ENCODE measurements around the gene TAS2R14. TPM values are rescaled to one million over a fixed set of nuclear protein-coding genes. Genes with fewer than 3 reads are reported as not detected.

TAS2R14 gene
- polyA plus RNA-seq, 2 of the 4 experiments (the other 2 are of a cell fraction) = 0.80 to 4.1 TPM

DNA sequence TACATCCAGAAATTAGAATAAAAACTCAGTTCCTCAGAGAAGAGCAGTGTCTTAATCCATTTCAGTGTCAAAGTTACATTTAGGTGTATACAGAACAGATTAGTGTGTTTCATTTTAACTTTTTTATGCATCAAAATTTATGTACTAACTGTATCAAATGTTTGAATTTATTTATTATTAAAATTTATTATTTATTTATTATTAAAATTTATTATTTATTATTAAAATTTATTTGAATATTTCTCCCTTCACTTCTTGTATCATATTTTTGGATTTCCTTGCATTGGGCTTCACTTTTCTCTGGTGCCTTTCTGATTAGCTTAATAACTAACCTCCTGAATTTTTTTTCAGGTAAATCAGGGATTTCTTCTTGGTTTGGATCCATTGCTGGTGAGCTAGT is 2.3 kb upstream of the TAS2R14 start (continued):
- TF ChIP-seq, protein P1, sequence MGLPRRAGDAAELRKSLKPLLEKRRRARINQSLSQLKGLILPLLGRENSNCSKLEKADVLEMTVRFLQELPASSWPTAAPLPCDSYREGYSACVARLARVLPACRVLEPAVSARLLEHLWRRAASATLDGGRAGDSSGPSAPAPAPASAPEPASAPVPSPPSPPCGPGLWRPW (IDR thresholded peaks at IDR 0.05) = no peak

DNA sequence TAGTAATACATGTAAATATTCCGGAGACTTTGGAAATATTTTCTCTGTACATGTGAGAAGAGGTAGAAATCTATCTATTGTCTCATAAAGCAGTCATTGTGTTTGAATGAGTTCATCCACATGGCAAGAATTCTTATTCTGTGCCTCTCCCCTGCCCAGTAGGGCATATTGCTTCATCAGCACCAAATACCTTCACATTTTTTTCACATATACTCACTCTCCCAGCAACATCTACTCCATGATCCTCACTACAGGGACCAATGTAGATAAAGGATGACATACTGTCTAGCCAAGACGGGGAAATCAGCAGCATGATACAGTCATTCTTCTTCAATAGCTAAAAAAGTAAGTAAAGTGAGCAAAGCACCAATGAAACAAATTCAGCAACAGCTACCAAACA is 1.3 kb upstream of the TAS2R14 start:
- CTCF ChIA-PET = no interaction called here
- POLR2A ChIA-PET = no interaction called here
- no peak overlapping the region for H3K27ac ChIP-seq
- peak; percentile 4 to 65 for DNase-seq (ENCODE audit: low read depth in 1 of 2, low spot score in 1 of 2)
- 78% methylated on average over 2 of the region's 2 CpGs for WGBS (ENCODE audit: missing lambda C conversion rate)
- peaks cover 20% of the 10 kb centered on the region for H3K4me1 ChIP-seq
- H3K4me2 ChIP-seq = no peak overlapping the region
- ATAC-seq = peak; percentile 82 to 90
- no peak overlapping the region for H3K4me3 ChIP-seq
- H3K9me3 ChIP-seq = 0 out of 3 replicates have a peak, but pooled peaks cover 4% of the 10 kb centered on the region
- TF ChIP-seq RFX5 (IDR thresholded peaks at IDR 0.05) (no peak), HOXA7 (CRISPR knock-in tag; IDR thresholded peaks at IDR 0.05) (no peak), FOSL2 (IDR thresholded peaks at IDR 0.05) (no peak), FOSL2 (CRISPR knock-in tag; IDR thresholded peaks at IDR 0.05) (peak; percentile 47; the same call in 1 of the 2 replicates), CHD4 (IDR thresholded peaks at IDR 0.05; ENCODE audit: borderline replicate concordance) (no peak), TFCP2L1 (CRISPR knock-in tag; IDR thresholded peaks at IDR 0.05) (no peak), CBX8 (IDR thresholded peaks at IDR 0.05) (no peak), MAFK (IDR thresholded peaks at IDR 0.05; ENCODE audit: partially characterized antibody) (peak; percentile 43), CEBPB (IDR thresholded peaks at IDR 0.05) (peak; percentile 9 to 52; a peak in 2 of 4 replicates), EHF (CRISPR knock-in tag; IDR thresholded peaks at IDR 0.05) (no peak)
- TF ChIP-seq, protein P2, sequence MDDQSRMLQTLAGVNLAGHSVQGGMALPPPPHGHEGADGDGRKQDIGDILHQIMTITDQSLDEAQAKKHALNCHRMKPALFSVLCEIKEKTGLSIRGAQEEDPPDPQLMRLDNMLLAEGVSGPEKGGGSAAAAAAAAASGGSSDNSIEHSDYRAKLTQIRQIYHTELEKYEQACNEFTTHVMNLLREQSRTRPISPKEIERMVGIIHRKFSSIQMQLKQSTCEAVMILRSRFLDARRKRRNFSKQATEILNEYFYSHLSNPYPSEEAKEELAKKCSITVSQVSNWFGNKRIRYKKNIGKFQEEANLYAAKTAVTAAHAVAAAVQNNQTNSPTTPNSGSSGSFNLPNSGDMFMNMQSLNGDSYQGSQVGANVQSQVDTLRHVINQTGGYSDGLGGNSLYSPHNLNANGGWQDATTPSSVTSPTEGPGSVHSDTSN (IDR thresholded peaks at IDR 0.05) = no peak
- TF ChIP-seq, protein P3, sequence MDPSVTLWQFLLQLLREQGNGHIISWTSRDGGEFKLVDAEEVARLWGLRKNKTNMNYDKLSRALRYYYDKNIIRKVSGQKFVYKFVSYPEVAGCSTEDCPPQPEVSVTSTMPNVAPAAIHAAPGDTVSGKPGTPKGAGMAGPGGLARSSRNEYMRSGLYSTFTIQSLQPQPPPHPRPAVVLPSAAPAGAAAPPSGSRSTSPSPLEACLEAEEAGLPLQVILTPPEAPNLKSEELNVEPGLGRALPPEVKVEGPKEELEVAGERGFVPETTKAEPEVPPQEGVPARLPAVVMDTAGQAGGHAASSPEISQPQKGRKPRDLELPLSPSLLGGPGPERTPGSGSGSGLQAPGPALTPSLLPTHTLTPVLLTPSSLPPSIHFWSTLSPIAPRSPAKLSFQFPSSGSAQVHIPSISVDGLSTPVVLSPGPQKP (IDR thresholded peaks at IDR 0.05; ENCODE audit: low read depth, low read length) = no peak
- no peak for FAIRE-seq

DNA sequence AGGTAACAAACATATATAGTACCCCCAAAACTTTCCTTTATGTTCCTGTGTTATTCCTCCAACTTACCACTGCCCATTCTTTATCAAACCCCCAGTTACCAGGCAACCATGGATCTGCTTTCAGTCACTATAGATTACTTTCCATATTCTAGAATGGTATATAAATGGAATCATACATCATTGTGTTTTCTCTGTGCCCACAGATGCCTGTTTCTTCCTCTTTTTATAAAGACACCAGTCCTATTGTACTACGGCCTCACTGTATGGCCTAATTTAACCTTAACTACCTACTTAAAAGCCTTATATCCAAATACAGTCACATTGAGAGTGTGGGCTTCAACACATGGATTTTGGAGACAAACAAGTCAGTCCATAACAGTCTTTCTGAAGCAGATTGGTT is 2.6 kb downstream of the TAS2R14 start:
- DNase-seq (ENCODE audit: low read depth in 1 of 2, low spot score in 1 of 2) (no peak), ATAC-seq (no peak), FAIRE-seq (no peak)
- H3K4me3 ChIP-seq = no peak overlapping the region
- CTCF ChIA-PET = interaction anchor here (1.2 kb wide), 1 partner anchor 51 kb away, joined by 3 read pairs; no protein-coding TSS in a partner anchor
- H3K4me1 ChIP-seq = peaks cover 6% of the 10 kb centered on the region; the same call in 1 of the 3 replicates
- POLR2A ChIA-PET = no interaction called here
- H3K9me3 ChIP-seq = no peaks in the 10 kb centered on the region
- 90% methylated on average over 1 of the region's 1 CpG for WGBS (ENCODE audit: missing lambda C conversion rate)
- H3K4me2 ChIP-seq = no peak overlapping the region
- no peak overlapping the region for H3K27ac ChIP-seq
- TF ChIP-seq KDM1A (IDR thresholded peaks at IDR 0.05; ENCODE audit: low read depth) (no peak), FOSL2 (IDR thresholded peaks at IDR 0.05) (no peak), FOSL2 (CRISPR knock-in tag; IDR thresholded peaks at IDR 0.05) (no peak), CHD4 (IDR thresholded peaks at IDR 0.05; ENCODE audit: borderline replicate concordance) (no peak), EP300 (IDR thresholded peaks at IDR 0.05) (no peak), MYC (IDR thresholded peaks at IDR 0.05; ENCODE audit: borderline replicate concordance, low read length) (no peak), RNF2 (IDR thresholded peaks at IDR 0.05; ENCODE audit: borderline replicate concordance, low read depth) (no peak)
- TF ChIP-seq, protein P4, sequence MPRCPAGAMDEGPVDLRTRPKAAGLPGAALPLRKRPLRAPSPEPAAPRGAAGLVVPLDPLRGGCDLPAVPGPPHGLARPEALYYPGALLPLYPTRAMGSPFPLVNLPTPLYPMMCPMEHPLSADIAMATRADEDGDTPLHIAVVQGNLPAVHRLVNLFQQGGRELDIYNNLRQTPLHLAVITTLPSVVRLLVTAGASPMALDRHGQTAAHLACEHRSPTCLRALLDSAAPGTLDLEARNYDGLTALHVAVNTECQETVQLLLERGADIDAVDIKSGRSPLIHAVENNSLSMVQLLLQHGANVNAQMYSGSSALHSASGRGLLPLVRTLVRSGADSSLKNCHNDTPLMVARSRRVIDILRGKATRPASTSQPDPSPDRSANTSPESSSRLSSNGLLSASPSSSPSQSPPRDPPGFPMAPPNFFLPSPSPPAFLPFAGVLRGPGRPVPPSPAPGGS (IDR thresholded peaks at IDR 0.05) = no peak
- TF ChIP-seq, protein P5, sequence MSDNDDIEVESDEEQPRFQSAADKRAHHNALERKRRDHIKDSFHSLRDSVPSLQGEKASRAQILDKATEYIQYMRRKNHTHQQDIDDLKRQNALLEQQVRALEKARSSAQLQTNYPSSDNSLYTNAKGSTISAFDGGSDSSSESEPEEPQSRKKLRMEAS (IDR thresholded peaks at IDR 0.05) = no peak
- TF ChIP-seq, protein P1 (IDR thresholded peaks at IDR 0.05) = no peak
- TF ChIP-seq, protein P2 (IDR thresholded peaks at IDR 0.05) = no peak
- TF ChIP-seq, protein P6, sequence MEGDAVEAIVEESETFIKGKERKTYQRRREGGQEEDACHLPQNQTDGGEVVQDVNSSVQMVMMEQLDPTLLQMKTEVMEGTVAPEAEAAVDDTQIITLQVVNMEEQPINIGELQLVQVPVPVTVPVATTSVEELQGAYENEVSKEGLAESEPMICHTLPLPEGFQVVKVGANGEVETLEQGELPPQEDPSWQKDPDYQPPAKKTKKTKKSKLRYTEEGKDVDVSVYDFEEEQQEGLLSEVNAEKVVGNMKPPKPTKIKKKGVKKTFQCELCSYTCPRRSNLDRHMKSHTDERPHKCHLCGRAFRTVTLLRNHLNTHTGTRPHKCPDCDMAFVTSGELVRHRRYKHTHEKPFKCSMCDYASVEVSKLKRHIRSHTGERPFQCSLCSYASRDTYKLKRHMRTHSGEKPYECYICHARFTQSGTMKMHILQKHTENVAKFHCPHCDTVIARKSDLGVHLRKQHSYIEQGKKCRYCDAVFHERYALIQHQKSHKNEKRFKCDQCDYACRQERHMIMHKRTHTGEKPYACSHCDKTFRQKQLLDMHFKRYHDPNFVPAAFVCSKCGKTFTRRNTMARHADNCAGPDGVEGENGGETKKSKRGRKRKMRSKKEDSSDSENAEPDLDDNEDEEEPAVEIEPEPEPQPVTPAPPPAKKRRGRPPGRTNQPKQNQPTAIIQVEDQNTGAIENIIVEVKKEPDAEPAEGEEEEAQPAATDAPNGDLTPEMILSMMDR (IDR thresholded peaks at IDR 0.05) = no peak

Measured in A549 (cell line).